GM10248 (cell line): ENCODE data around the gene RPS8.
A peak's percentile ranks its signal among the peaks of the same experiment; 100 is the strongest.

ENCODE experiments used
- CTCF ChIA-PET: fragments of 300-600 bp; sonication (Branson Sonifier 250); formaldehyde crosslinking; extraction: SDS; loops from one replicate; lab custom pipeline; 2021; ENCODE audit warnings: antibody characterized with exemption; lab: Yijun Ruan, JAX
- POLR2A ChIA-PET: fragments of 350-650 bp; sonication (Branson Sonifier 250); formaldehyde crosslinking; extraction: SDS; loops from one replicate; lab custom pipeline; 2020; ENCODE audit warnings: antibody characterized with exemption; lab: Yijun Ruan, JAX
- DNase-seq: peaks from one replicate; pipeline ENCODE4 v3.0.0; 2012; ENCODE audit errors: extremely low spot score
- CTCF ChIP-seq: IDR thresholded peaks from 2 replicates; pipeline ENCODE4 v1.5.1; 2012; ENCODE audit warnings: mild to moderate bottlenecking, low read depth; ENCODE audit errors: extremely low read depth, missing control alignments, control extremely low read depth

RPS8 gene

GRCh38 chr1:44739307-44740178, 35.8 kb upstream of the RPS8 start, which contains the start of gene KIF2C:
Gene KIF2C (plus strand): TSS chr1:44739837. CDS start chr1:44739933, 96 bp downstream.
- no peak for TF ChIP-seq CTCF
- DNase-seq = peak; percentile 99
- ChIA-PET POLR2A (interaction anchor here (0.5 to 0.6 kb wide), 2 partner anchors 12 to 599 kb away, joined by 5 to 7 read pairs; no protein-coding TSS in a partner anchor), CTCF (interaction anchor here (0.8 to 10.4 kb wide), 2 partner anchors 10 to 54 kb away, joined by 4 to 89 read pairs; partner anchors contain the start of gene RNU5D-1)

GRCh38 chr1:44740179-44740617, 35.1 kb upstream of the RPS8 start:
- DNase-seq = no peak
- CTCF ChIA-PET = interaction anchor here (0.7 to 10.4 kb wide), 3 partner anchors 10 to 53 kb away, joined by 3 to 89 read pairs (median 4); partner anchors contain the start of gene RNU5D-1
- no peak for TF ChIP-seq CTCF
- POLR2A ChIA-PET = interaction anchor here (0.5 kb wide), 1 partner anchor 11 kb away, joined by 5 read pairs; no protein-coding TSS in a partner anchor

- DNase-seq = no peak
- POLR2A ChIA-PET = no interaction called here
Observed at GRCh38 chr1:44743211-44743610, 32.1 kb upstream of the RPS8 start.

GRCh38 chr1:44747878-44748277, 27.5 kb upstream of the RPS8 start:
- POLR2A ChIA-PET = interaction anchor here (0.6 to 1.2 kb wide), 3 partner anchors 27 to 555 kb away, joined by 3 to 4 read pairs (median 3); partner anchors contain the start of gene RPS8
- CTCF ChIA-PET = interaction anchor here (1.0 to 10.4 kb wide), 9 partner anchors 9 to 52 kb away, joined by 3 to 89 read pairs (median 4); partner anchors contain the start of genes PLK3 and RNU5D-1
- no peak for TF ChIP-seq CTCF
- DNase-seq = no peak

More at GRCh38 chr1:44743211-44743610, 32.1 kb upstream of the RPS8 start:
- CTCF ChIA-PET = interaction anchor here (1.0 to 10.4 kb wide), 8 partner anchors 11 to 560 kb away, joined by 3 to 89 read pairs (median 4); partner anchors contain the start of genes RNU5D-1 and RPS8
- TF ChIP-seq CTCF = no peak

GRCh38 chr1:44757420-44757819, 17.9 kb upstream of the RPS8 start:
- peak; percentile 25 for DNase-seq
- no peak for TF ChIP-seq CTCF
- ChIA-PET POLR2A (interaction anchor here (0.9 kb wide), 1 partner anchor 36 kb away, joined by 3 read pairs; no protein-coding TSS in a partner anchor), CTCF (interaction anchor here (1.2 to 1.5 kb wide), 2 partner anchors 11 to 29 kb away, joined by 4 to 7 read pairs; no protein-coding TSS in a partner anchor)

- CTCF ChIA-PET = interaction anchor here (1.4 to 3.3 kb wide), 4 partner anchors 8 to 29 kb away, joined by 3 to 29 read pairs (median 5); partner anchors contain the start of gene RNU5D-1
- no peak for TF ChIP-seq CTCF
- DNase-seq = no peak
- POLR2A ChIA-PET = no interaction called here
Observed at GRCh38 chr1:44759077-44759476, 16.3 kb upstream of the RPS8 start.
